GM12878 (cell line): Measurements from ENCODE around the gene NTM. TPM values are rescaled to one million over a fixed set of nuclear protein-coding genes. Genes with fewer than 3 reads are reported as not detected.

Source experiments
- ATAC-seq: fragments of 200-7000 bp; cut with Tn5 transposase; 3 replicates; pipeline ENCODE4 v1.9.1; 2020; ENCODE audit warnings: mild to moderate bottlenecking, moderate library complexity
- BruUV-seq: library from RNA; stranded (reverse); fragments of 400-500 nt; replicated peaks from 2 replicates; lab custom pipeline; 2021; lab: Mats Ljungman, UMichigan
- CTCF ChIA-PET: fragments of 300-600 bp; sonication (Branson Sonifier 250); formaldehyde crosslinking; extraction: SDS; loops from one replicate; lab custom pipeline; 2021; ENCODE audit warnings: inconsistent platforms; lab: Yijun Ruan, JAX
- POLR2A ChIA-PET: fragments of 350-600 bp; formaldehyde crosslinking; extraction: SDS; loops from one replicate; lab custom pipeline; 2021; ENCODE audit warnings: inconsistent platforms; lab: Charles Lee
- RAD21 ChIA-PET: fragments of 300-600 bp; sonication (Branson Sonifier 250); formaldehyde crosslinking; loops from one replicate; lab custom pipeline; 2023; ENCODE audit warnings: antibody characterized with exemption; ENCODE audit not compliant: unreplicated experiment; lab: Charles Lee
- SMC1A ChIA-PET: fragments of 300-600 bp; sonication (Branson Sonifier 250); formaldehyde crosslinking; loops from one replicate; lab custom pipeline; 2023; ENCODE audit not compliant: unreplicated experiment, uncharacterized antibody; lab: Charles Lee
- DNase-seq: peaks from one replicate; pipeline ENCODE4 v3.0.0-alpha.2; 2011; ENCODE audit warnings: low read depth, low spot score
- FAIRE-seq: peaks from 3 replicates; lab custom pipeline; 2011; peaks lifted over from hg19 to GRCh38; lab: Jason Lieb, UNC
- H2AFZ ChIP-seq: 2 replicates; pipeline ENCODE4 v1.6.0; 2011; ENCODE audit warnings: low read depth, low read length, control low read depth; ENCODE audit not compliant: control insufficient read depth
- H3K27ac ChIP-seq: 2 replicates; pipeline ENCODE4 v1.5.1; 2011; ENCODE audit warnings: control low read depth; ENCODE audit not compliant: control insufficient read depth, insufficient read depth
- H3K27me3 ChIP-seq, 2 experiments: replicated peaks in 1 of 2; 2 replicates each; pipeline versions ENCODE4 v1.6.0 to v1.6.1; 2011; ENCODE audit warnings: low read length in 1 of 2; ENCODE audit not compliant: control insufficient read depth in 2 of 2, insufficient read depth in 2 of 2
- H3K36me3 ChIP-seq, 2 experiments: 2 replicates each; pipeline ENCODE4 v1.5.1; 2011; ENCODE audit warnings: low read length in 1 of 2; ENCODE audit not compliant: control insufficient read depth in 2 of 2, insufficient read depth in 2 of 2
- H3K4me1 ChIP-seq: 2 replicates; pipeline ENCODE4 v1.6.1; 2011; ENCODE audit warnings: mild to moderate bottlenecking, low read length, moderate library complexity, mixed read lengths; ENCODE audit not compliant: control insufficient read depth, insufficient read depth
- H3K4me2 ChIP-seq: 2 replicates; pipeline ENCODE4 v1.6.0; 2011; ENCODE audit warnings: control low read depth; ENCODE audit not compliant: control insufficient read depth, insufficient read depth
- H3K4me3 ChIP-seq: fragments of 200-600 bp; sonication (generic); 2 replicates; pipeline ENCODE4 v1.5.1; 2016
- H3K79me2 ChIP-seq: 2 replicates; pipeline ENCODE4 v1.6.0; 2011; ENCODE audit warnings: low read length; ENCODE audit not compliant: control insufficient read depth, insufficient read depth
- H3K9ac ChIP-seq: 2 replicates; pipeline ENCODE4 v1.8.0; 2011; ENCODE audit warnings: low read length, control low read depth, mixed read lengths; ENCODE audit not compliant: control insufficient read depth, insufficient read depth
- H3K9me3 ChIP-seq: replicated peaks from 3 replicates; pipeline ENCODE4 v1.5.1; 2011; ENCODE audit warnings: mild to moderate bottlenecking, low read length; ENCODE audit not compliant: control insufficient read depth, insufficient read depth
- H4K20me1 ChIP-seq: 2 replicates; pipeline ENCODE4 v1.6.0; 2011; ENCODE audit not compliant: control insufficient read depth, insufficient read depth
- EZH2 ChIP-seq: IDR thresholded peaks from 2 replicates; pipeline ENCODE4 v1.6.1; 2012; ENCODE audit warnings: low read depth, mild to moderate bottlenecking, control low read depth, inconsistent platforms, low read length, borderline replicate concordance; ENCODE audit not compliant: control insufficient read depth
- HDAC2 ChIP-seq: fragments of 200-600 bp; sonication (generic); IDR thresholded peaks from 2 replicates; pipeline ENCODE4 v1.6.1; 2017
- MTA2 ChIP-seq: fragments of 450-650 bp; IDR thresholded peaks from 2 replicates; pipeline ENCODE4 v1.6.1; 2016; ENCODE audit warnings: low read depth, mild to moderate bottlenecking, moderate library complexity
- MXI1 ChIP-seq: fragments of 150-350 bp; IDR thresholded peaks from 2 replicates; pipeline ENCODE4 v1.6.1; 2011; ENCODE audit warnings: low read depth, mild to moderate bottlenecking, inconsistent platforms, low read length, improper control_type of control experiment
- RB1 ChIP-seq: fragments of 450-650 bp; formaldehyde crosslinking; IDR thresholded peaks from 2 replicates; pipeline ENCODE4 v1.6.1; 2017; ENCODE audit warnings: mild to moderate bottlenecking, borderline replicate concordance
- SIN3A ChIP-seq: IDR thresholded peaks from 2 replicates; pipeline ENCODE4 v1.6.1; 2012; ENCODE audit warnings: low read depth, low read length, improper control_type of control experiment
- WGBS: methylation state at CpG from one replicate; pipeline ENCODE4 v1.1.6; 2016; ENCODE audit warnings: low lambda C conversion rate; ENCODE audit not compliant: insufficient replicate concordance, insufficient coverage; ENCODE audit errors: missing lambda C conversion rate; 5-methylcytosine and 5-hydroxymethylcytosine counted together
- in situ Hi-C: fragments of 300-500 bp; cut with MboI; formaldehyde crosslinking; loops from 9 replicates; pipeline ENCODE4 v1.14.3; 2018; ENCODE audit warnings: mixed read lengths
- intact Hi-C: fragments of 100-400 bp; cut with micrococcal nuclease; formaldehyde crosslinking; loops from one replicate; pipeline ENCODE4 v1.14.2; 2022; ENCODE audit not compliant: unreplicated experiment
- polyA plus RNA-seq, 11 experiments: library from polyadenylated mRNA; depleted of rRNA in 4 of 11; unstranded in 6 of 11; stranded (reverse) in 5 of 11; fragments of >200 nt; fragmentation: Nextera tagmentation in 4 of 11; fragmentation: Illumina TruSeq in 1 of 11; extraction: Ambion mirVana in 4 of 11; extraction: Trizol in 1 of 11; gene quantifications; 1 replicate in 1 of 11; 2 replicates in 10 of 11; pipeline versions ENCODE4 v1.2.1 to v1.2.3, GENCODE V29; 2011 to 2016; ENCODE audit warnings: inconsistent platforms in 2 of 11, missing spikeins in 2 of 11, low read depth in 1 of 11
- total RNA-seq, 4 experiments: library from RNA; depleted of rRNA in 3 of 4; stranded (reverse); fragments of >200 nt in 3 of 4; fragmentation: Illumina TruSeq in 1 of 4; extraction: Trizol in 1 of 4; gene quantifications; 2 replicates each; pipeline versions ENCODE4 v1.2.1 to v1.2.3, GENCODE V29; 2013 to 2021

Gene NTM
- total and polyA plus RNA-seq, 10 of the 15 experiments (the other 5 are each of a cell fraction or from before 2014, with no cell fraction given) = not detected

DNA sequence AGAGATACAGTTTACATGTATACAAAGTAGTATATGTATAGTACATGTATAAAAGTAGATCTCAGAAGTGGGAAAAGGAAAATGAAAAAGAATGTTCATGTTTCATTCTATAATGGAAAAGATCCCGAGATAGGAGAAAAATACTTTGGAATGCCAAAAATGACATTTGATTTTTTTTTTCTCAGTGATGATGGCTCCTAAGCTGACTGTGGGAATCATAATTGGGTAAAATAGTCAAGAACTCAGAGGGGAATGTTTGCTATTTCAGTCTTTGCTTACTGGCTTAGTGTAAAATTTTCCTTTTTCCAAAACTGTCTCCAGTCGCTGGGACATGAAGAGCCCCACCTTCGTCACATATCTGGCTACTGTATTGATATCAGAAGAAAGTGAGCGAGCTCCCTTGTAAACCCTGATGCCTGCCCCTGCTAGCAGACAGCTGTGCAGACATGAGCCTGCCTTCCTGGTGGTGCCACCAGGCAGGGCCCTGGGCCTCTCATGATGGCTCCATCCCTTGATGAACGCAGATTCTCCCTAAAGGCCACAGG, 944.6 kb downstream of the NTM start (continued):
- TF ChIP-seq MXI1 = no peak

DNA sequence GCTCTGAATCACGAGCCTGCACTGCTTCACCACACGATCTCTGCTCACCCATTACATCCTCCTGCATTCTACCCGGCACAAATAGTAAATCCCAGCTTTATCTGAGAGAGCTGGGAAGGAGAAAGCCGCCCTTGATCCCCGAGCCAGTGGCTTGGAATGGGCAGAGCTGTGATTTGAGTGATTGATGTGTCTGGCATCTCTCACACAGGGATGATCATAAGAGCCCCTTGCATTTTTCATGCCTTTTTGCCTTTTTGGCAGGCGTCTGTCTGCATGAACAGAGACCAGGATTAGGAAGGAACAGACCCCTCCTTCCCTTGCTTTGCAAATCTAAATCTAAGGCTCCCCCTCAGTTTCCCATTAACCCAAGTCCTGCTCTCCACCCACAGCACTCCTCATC, 945.3 kb downstream of the NTM start:
- Histone ChIP-seq H3K4me2 (no peak overlapping the region), H3K4me3 (no peak overlapping the region), H3K27ac (no peak overlapping the region), H3K9ac (no peak overlapping the region), H3K79me2 (no peaks in the 10 kb centered on the region), H3K4me1 (no peaks in the 10 kb centered on the region), H3K36me3 (no peaks in the 10 kb centered on the region), H2AFZ (no peak overlapping the region), H3K27me3 (no peaks in the 10 kb centered on the region), H4K20me1 (no peaks in the 10 kb centered on the region), H3K9me3 (no peaks in the 10 kb centered on the region)
- intact Hi-C loops (no loop called here), in situ Hi-C loops (no loop called here)
- POLR2A ChIA-PET = no interaction called here
- ATAC-seq (no peak), FAIRE-seq (no peak), DNase-seq (no peak)
- no TSS peak for BruUV-seq
- 3% methylated on average over 6 of the region's 6 CpGs for WGBS
- RAD21 ChIA-PET = no interaction called here
- SMC1A ChIA-PET = interaction anchor here (0.7 kb wide), 1 partner anchor 43 kb away, joined by 3 read pairs; no protein-coding TSS in a partner anchor
- TF ChIP-seq EZH2 = no peak
- TF ChIP-seq RB1 = no peak
- TF ChIP-seq SIN3A = no peak
- TF ChIP-seq HDAC2 = no peak
- no peak for TF ChIP-seq MTA2
- CTCF ChIA-PET = interaction anchor here (1.8 kb wide), 1 partner anchor 9 kb away, joined by 5 read pairs; no protein-coding TSS in a partner anchor
